ENCODE measurements around the gene LRRN2.
"Not testable (repeated sequence)": the region's sequence is repeated elsewhere in the genome, so short reads cannot be mapped to it uniquely, and the experiment has no call there.

The LRRN2 gene

GRCh38 chr1:204692841-204693356 lies 7.4 kb upstream of the LRRN2 start:
- DNase-seq (ENCODE audit: low read depth in 2 of 2), result no peak

- DNase-seq (ENCODE audit: low read depth in 2 of 2), result no peak
These were observed 6.8 kb upstream of the LRRN2 start for GRCh38 chr1:204692325-204692840.

GRCh38 chr1:204691328-204691730 lies 5.8 kb upstream of the LRRN2 start:
- DNase-seq (ENCODE audit: low read depth in 2 of 2), result not testable (repeated sequence)

- DNase-seq (ENCODE audit: low read depth in 2 of 2), result no peak
These were observed 3.2 kb upstream of the LRRN2 start for GRCh38 chr1:204688776-204689175.

GRCh38 chr1:204688007-204688406 lies 2.5 kb upstream of the LRRN2 start:
- no peak for DNase-seq (ENCODE audit: low read depth in 2 of 2)

GRCh38 chr1:204684571-204685235 lies 835 bp downstream of the LRRN2 start:
- no peak for DNase-seq (ENCODE audit: low read depth in 2 of 2)

GRCh38 chr1:204684206-204684570 lies 1.4 kb downstream of the LRRN2 start:
- DNase-seq (ENCODE audit: low read depth in 2 of 2), result no peak

- DNase-seq (ENCODE audit: low read depth in 2 of 2), result no peak
These were observed 2.0 kb downstream of the LRRN2 start for GRCh38 chr1:204683284-204684205.

GRCh38 chr1:204680461-204680860 lies 5.1 kb downstream of the LRRN2 start:
- no peak for DNase-seq (ENCODE audit: low read depth in 2 of 2)

- no peak for DNase-seq (ENCODE audit: low read depth in 2 of 2)
These were observed 5.5 kb downstream of the LRRN2 start for GRCh38 chr1:204680051-204680450.

GRCh38 chr1:204678721-204679475 lies 6.6 kb downstream of the LRRN2 start:
- DNase-seq (ENCODE audit: low read depth in 2 of 2), result no peak

- DNase-seq (ENCODE audit: low read depth in 2 of 2), result no peak
These were observed 7.7 kb downstream of the LRRN2 start for GRCh38 chr1:204677864-204678263.

GRCh38 chr1:204676043-204676442 lies 9.5 kb downstream of the LRRN2 start:
- no peak for DNase-seq (ENCODE audit: low read depth in 2 of 2)

- no peak for DNase-seq (ENCODE audit: low read depth in 2 of 2)
These were observed 11.5 kb downstream of the LRRN2 start for GRCh38 chr1:204673909-204674649.

GRCh38 chr1:204673209-204673608 lies 12.3 kb downstream of the LRRN2 start:
- DNase-seq (ENCODE audit: low read depth in 2 of 2), result no peak

GRCh38 chr1:204672482-204673121 lies 12.9 kb downstream of the LRRN2 start:
- no peak for DNase-seq (ENCODE audit: low read depth in 2 of 2)

GRCh38 chr1:204672069-204672468 lies 13.5 kb downstream of the LRRN2 start:
- no peak for DNase-seq (ENCODE audit: low read depth in 2 of 2)

GRCh38 chr1:204670152-204670927 lies 15.2 kb downstream of the LRRN2 start:
- no peak for DNase-seq (ENCODE audit: low read depth in 2 of 2)

GRCh38 chr1:204669579-204669978 lies 16.0 kb downstream of the LRRN2 start:
- DNase-seq (ENCODE audit: low read depth in 2 of 2), result no peak

- no peak for DNase-seq (ENCODE audit: low read depth in 2 of 2)
These were observed 21.2 kb downstream of the LRRN2 start for GRCh38 chr1:204664384-204664651.
